NCI-H2107 (cell line): ENCODE measurements around the gene ABCC2.

Source experiments
- DNase-seq: peaks from one replicate; lab custom pipeline; 2025; lab: John Stamatoyannopoulos, UW

ABCC2 gene

DNA sequence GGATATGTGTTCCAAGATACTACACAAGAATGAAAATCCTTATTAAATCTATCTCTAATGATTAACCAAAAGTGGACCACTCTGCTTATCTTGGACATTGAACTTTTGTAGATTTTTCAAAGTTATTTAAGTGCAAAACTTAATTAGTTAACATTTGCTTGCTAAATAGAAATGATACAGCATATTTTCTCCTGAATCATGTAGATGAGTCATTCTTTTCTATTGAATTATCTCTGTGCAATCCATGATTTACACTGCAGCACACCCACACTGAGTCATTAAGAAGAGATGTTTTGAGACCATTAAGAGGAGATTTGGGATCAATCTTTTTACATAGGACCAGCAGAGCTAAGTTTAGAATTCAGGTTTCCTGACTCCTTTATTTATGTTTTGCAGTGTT lies 6.6 kb upstream of the ABCC2 start:
- DNase-seq: no peak

DNA sequence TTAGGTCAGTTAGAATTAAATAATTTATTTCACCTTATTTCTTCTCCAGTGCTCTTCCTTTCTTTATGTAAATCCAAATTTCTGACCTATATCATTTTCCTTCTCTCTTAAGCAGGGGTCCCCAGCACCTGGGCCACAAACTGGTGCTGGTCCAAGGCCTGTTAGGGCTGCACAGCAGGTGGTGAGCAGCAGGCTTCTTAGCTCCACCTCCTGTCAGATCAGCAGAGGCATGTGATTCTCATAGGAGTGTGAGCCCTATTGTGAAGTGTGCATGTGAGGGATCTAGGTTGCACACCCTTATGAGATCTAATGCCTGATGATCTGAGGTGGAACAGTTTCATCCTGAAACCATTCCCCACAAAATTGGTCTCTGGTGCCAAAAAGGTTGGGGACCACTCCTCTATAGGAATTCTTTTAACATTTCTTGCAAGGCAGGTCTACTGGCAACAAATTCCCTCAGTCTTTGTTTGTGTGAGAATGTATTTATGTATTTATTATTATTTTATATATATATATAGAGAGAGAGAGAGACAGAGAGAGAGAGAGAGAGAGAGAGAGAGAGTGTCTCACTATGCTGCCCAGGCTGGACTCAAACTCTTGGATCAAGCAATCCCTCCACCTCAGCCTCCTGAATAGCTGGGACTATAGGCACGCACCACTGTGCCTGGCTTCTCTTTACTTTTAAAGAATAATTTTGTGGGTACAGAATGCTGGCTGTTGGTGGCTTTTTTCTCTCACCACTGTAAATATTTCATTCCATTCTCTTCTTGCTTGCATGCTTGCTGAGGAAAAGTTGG lies 4.3 kb upstream of the ABCC2 start:
- no peak for DNase-seq

DNA sequence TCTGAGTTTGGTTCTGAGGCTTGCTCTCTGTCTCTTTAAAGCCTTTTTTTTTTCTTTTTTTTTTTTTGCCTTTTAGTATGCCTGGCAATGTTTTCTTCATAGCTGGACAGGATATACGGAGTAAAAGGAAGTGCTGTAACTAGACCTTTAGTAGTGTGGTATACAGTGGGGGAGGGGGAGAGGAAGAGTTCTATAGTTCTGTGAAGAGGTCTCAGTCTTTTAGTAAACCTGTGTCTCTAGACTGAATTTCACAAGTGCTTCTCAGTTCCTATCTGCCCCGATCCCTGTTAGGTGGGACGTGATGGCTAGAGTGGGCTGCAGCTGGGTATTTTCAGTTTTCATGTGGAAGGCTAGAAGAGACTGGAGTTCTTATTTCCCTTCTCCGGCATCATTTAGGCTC lies 3.1 kb upstream of the ABCC2 start:
- DNase-seq: no peak

DNA sequence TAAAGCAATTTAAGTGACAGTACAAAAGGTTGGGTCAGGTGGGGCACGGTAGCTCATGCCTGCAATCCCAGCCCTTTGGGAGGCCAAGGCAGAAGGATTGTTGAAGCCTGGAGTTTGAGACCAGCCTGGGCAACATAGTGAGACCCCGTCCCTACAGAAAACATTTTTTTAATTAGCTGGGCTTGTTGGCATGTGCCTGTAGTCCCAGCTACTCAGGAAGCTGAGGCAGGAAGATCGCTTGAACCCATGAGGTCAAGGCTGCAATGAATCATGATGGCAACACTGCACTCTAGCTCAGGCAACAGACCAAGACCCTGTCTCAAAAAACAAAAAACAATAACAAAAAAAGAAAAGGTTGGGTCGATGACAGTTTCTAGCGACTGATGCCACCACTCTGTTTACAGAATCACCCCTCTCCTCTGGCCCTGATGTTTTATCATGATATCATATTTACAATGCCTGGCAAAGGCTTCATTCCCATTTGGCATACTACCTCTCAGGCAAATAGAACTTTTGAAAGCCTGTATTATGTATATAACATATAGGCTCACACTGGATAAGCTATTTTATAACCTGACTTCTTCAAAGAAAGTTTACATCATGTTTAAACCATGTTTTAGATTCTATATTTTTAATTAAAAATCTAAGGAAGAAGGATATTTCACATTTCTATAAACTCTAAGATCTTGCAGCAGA lies 558 bp upstream of the ABCC2 start:
- no peak for DNase-seq

DNA sequence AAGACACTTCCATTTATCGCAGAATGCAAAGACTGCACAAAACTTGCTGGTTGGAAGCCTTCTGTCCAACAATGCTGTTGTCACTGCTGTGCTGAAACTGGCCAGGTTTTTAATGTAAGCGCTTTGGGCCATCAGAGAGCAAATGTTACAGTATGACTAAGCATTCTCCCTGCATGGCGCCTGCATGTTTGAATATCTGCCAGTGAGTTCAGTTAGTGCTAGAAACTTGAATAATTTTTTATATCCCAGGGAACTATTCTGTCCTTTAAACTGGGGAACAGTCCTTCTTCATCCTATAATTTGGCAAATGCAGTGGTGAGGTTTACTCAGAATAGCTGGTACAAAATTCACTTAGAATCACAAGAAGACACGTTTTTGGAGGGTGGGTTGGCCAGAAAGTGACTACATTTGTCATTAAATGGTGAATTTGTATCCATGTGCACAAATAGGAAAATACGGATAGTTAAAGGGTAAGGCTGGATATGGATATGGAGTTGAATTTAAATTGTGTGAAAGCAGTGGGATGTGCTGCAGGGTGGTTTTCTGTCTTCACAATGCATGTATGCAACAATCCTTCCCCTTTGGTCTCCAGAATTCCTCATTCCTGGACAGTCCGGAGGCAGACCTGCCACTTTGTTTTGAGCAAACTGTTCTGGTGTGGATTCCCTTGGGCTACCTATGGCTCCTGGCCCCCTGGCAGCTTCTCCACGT lies 1.7 kb downstream of the ABCC2 start:
- DNase-seq: no peak

DNA sequence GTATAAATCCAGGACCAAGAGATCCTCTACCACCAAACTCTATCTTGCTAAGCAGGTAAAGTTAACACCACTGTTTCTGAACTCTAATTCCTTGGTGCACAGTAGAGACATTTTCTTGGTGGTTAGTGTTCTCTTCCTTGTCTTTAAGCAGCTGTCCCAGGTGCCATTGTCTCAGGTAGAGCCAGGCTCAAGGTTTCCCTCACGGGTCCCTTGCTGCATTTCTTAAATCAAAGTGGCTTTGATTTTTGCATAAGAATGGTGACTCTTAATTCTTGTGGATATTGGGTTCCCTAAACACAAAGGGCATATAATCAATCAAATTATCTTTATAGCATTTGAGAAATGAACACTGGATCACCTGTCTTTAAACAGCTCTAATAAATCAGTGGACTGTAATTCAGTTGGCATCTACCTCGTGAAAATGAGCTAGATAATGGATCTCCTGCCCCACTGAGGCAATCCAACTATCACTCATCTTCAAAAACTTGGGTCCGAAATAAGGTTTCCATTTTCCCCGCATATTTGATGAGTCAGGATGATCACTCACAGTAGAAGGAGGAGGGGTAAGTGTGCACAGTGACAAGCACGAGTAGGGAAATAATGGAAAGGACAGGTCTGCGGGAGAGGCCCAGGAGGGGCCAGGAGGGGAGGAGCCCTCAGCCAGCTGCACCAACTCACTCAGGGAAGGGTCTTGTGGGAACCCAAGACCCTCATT lies 2.4 kb downstream of the ABCC2 start:
- no peak for DNase-seq

DNA sequence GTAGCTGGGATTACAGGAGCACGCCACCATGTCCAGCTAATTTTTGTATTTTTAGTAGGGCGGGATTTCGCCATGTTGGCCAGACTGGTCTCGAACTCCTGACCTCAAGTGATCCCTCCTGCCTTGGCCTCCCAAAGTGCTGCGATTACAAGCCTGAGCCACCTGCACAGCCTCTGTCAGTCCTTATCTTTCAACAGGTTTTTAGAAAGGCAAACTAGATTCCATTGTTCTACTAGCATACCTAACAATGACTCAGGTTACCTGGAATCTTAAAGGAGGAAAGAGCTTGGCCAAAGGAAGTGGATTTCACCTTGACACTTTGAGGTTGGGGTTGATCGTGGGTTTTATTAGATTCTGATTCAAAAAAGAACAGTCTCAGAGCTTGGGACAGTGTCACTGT lies 3.2 kb downstream of the ABCC2 start:
- no peak for DNase-seq

DNA sequence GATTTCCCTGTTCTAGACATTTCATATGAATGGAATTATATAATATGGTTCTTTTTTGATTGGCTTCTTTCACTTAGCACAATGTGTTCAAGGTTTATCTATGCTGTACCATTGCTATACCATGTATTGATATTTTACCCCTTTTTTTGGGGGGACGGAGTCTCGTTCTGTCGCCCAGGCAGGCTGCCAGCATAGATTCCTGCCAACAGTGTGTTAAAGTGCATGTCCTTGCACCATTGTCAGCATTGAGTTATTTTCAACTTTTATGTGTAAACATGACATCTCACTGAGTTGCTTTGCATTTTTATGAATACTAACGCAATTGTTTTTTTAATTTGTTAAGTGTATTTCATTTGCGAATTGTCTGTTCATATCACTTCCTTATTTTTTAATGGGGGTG lies 4.9 kb downstream of the ABCC2 start:
- no peak for DNase-seq

DNA sequence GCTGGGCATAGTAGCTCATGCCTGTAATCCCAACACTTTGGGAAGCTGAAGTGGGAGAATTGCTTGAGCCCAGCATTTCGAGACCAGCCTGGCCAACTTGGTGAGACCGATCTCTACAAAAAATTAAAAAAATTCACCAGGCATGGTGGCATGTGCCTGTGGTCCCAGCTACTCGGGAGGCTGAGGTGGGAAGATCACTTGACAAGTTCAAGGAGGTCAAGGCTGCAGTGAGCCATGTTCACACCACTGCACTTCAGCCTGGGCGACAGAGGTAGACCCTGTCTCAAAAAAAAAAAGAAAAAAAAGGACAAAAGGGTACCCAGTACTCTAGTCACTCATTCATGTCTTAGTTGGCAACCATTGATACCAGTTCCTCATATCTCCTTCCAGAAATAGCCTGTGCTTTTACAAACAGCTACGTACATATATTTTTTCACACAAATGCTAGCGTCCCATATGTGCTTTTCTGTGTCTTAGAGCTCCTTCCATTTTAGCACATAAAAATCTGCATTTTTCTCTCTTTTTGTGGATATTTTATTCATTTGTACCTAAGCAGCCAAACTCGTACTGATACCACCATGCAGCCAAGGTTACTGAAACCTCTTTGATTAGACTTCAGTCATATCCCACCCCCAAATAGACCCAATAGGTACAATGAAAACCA lies 5.5 kb downstream of the ABCC2 start:
- DNase-seq: no peak

DNA sequence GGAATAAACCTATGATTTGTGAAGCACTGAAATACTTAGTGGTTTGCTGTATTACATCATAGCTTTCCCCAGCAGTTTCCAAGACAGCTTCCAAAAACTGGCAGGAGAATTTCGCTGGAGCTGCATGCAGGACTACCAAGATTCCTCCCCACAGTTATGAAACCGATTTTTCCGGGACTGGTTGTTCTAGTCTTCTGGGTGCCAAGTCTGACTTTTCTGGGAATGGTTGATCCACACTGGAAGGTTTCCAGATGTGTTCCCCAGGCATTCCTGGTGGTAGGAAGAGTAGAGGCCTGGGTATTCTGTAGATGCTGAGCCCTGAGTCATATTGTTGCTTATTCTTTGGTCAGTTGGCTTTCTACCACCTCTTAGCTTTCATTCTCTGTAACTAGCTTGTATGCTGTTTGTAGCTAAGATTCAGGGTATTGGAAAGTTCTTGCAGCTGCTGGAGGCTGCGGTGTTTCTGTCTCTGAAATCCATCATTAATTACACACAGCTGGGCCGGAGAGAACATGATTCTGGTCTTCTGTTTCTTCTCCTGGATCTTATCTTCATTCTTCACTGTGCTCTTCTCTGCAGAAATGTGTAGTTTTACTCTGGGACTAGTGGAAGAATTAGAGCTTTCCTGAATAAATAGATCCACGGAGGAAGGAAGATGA lies 6.3 kb downstream of the ABCC2 start:
- no peak for DNase-seq

DNA sequence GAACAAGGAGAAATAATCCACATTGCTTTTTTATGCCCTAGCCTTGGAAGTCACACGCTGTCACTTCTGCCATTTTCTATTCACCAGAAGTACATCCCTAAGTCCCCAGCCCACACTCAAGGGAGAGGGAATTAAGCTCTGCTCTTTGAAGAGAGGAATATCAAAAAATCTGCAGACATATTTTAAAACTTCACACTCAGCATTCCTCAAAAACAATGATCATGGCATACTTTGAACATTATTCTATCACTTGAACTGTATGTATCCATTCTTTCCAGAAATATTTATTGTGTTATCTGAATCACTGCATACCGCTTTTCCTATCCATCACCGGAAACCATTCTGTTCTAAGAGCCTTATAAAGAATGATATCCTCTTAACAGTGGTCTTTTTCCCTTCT lies 9.4 kb downstream of the ABCC2 start:
- DNase-seq: no peak

DNA sequence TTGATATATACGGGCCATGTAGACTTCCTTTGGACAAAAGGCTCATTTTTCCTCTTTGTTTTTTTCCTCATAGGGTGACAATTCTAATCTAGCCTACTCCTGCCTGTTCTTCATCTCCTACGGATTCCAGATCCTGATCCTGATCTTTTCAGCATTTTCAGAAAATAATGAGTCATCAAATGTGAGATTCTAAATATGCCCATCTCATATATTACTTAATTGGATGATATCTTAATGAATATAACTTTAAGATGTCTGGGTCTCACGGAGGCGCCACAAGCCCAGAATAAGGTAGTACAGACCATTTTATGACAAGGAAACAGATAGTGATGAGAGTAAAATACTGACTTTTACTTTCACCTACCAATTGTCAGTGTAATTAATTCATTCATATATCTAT lies 11.4 kb downstream of the ABCC2 start:
- DNase-seq: no peak

DNA sequence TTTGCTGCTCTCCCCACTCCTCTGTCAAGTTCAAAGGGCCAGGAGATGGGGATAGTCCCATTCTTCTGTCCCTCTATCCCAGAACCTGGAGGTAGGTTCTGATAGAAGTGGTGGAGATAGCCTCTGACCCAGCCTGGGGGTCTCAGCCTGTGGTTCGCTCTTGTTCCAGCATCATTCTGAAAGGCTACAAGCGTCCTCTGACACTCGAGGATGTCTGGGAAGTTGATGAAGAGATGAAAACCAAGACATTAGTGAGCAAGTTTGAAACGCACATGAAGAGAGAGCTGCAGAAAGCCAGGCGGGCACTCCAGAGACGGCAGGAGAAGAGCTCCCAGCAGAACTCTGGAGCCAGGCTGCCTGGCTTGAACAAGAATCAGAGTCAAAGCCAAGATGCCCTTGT lies 14.5 kb downstream of the ABCC2 start:
- DNase-seq: no peak

DNA sequence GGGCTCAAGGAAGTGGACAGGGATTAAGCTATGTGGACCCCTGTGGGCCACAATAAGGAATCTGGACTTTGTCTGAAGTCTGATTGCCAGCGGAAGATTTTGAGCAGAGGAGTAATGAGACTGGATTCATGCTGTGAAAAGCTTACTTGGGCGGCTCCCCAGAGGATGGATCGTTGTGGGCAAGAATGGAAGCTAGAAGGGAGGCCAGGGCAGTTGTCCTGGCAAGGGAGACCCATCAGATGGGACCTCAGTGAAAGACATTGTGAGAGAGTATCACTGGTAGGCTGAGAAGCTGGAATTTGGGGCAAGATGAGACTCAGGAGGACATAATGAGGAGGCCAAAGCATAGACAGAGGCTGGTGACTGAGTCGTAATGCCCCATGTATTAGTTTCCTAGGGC lies 15.6 kb downstream of the ABCC2 start:
- no peak for DNase-seq

DNA sequence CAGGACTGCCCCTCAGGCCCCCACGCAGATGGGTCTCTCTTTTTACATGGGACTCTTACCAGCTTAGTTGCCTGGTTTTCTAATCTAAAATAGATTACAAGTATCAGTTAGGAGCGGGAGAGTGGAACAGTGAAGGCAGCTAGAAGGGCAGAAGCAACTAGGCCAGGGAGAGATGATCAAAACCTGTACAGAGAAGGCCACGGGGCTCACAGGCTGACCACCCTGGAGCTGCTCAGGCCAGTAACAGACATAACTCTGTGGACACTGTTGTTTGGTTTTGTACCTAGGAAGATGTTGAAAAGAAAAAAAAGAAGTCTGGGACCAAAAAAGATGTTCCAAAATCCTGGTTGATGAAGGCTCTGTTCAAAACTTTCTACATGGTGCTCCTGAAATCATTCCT lies 16.5 kb downstream of the ABCC2 start:
- DNase-seq: no peak

DNA sequence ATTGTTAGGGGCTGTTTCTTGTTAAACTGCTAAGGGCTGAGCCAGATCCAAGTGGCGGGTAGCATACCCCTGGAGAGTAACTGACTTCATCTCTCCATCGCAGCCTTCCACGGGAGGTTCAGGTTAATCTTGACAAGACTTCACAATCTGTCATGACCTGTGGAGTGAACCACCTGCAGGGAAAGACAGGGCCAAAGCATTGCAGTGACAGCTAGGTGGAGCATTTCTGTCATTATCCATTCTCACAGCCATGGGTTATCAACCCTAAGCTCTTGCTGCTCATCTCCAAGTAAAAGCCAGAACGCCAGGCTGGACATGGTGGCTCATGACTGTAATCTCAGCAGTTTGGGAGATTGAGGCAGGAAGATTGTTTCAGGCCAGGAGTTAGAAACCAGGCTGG lies 17.2 kb downstream of the ABCC2 start:
- no peak for DNase-seq

DNA sequence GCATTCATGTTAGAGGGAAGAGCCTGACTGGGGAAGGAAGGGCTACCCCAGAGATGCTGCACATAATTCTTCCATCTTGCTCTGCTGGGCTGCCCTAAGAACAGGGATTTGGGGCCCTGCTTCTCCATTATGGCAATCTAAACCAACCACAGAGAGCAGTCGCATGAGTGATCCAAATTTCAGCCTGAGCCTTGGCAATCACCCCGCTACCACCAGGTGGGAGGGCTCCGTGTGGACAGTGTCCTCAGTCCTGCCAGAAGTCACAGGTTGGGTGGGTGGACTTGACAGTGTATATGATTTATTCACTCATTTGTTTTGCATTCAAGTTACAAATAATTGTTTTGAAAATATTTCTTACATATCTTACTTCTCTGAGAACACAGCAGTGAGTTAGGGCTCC lies 22.0 kb downstream of the ABCC2 start:
- no peak for DNase-seq

DNA sequence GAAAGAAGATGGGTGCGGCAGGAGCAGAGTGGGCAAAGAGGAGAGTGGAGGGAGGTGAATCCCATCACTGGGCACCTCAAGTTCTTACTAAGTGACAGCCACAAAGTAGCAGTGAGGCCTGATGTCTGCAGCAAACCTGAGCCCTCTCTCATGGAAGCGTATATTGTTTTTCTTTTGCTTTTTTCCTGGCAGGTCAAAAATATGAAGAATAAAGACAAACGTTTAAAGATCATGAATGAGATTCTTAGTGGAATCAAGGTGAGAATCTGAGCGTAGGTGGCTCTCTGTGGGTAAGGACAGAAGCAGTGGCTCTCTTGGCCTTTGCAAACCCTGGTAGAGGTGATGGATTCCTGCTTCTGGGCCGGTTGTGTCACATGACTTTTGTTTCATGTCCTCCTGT lies 22.8 kb downstream of the ABCC2 start:
- no peak for DNase-seq

DNA sequence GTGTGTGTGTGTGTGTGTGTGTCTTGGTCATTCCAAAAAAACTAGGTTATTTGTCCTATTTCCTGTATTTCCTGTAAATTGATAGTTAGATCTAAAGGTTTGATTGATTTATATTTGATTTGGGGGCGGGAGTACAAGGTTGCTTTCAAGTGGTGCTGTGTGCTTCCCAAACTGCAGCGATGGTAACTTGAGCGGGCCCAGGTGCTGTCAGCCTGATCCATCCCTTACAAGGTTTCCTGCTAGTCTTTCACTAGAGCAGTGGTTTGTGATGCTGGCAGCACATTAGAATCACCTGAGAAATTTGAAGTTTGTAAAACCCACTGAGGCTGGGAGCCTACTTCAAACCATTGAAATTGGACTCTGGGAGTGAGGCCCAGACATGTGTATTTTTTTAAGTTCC lies 23.7 kb downstream of the ABCC2 start:
- DNase-seq: no peak

DNA sequence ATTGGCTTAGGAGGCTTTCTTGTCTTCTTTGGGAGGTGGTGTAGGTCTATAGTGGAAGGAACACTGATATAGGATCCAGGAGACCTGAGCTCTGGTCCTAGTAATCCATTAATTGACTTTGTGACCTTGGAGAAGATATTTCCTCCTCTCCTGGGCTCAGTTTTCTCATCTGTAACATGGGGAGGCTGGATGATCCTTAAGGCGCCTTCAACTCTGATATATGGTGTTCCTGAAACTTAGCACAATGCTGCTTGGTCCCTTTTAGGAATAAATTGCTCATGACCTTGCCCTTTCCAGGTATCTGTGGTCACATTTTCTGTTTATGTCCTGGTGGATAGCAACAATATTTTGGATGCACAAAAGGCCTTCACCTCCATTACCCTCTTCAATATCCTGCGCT lies 25.3 kb downstream of the ABCC2 start:
- DNase-seq: no peak

DNA sequence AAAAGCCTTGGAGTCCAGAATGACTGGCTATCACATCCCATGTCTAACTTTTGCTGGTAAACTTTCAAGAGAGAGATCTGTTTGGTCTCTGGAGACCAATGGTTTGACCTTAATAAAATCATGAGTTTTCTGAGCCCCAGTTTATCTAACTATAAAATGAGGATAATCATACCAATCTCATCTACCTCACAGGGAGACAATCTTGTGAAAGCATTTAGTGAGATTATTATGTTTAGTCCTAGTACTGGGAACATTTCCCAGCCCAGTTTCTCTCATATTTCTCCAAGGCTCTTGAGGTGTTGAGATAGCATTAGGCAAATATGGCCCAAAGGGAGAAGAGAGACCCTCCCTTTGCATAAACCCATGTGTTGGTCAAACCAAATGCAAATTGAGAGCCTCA lies 25.8 kb downstream of the ABCC2 start:
- no peak for DNase-seq

DNA sequence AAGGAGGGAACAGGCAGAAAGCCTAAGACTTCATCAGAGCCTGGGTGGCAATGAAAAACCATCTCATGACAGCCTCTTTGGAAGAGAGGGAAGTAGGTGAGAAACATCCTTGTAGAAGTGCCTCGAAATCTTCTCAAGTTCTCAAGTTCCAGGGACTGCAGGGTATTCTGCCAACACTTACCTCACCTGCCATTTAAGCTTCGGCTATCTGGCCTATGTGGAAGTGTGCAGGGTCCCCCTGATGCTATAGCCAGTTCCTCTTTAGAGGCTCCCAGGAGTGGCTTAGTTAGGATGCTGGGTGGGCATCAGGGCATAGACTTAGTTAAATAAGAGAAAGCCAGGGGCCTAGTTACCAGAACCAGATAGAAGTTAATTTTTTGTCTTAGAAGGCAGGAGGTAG lies 27.0 kb downstream of the ABCC2 start:
- DNase-seq: no peak
